HCT116 (cell line): ENCODE measurements around the gene WNT7B. TPM values are rescaled to one million over a fixed set of nuclear protein-coding genes. Genes with fewer than 3 reads are reported as not detected.

Experiments
- ATAC-seq: fragments of 200-7000 bp; cut with Tn5 transposase; 2 replicates; pipeline ENCODE4 v1.9.1; 2020; ENCODE audit warnings: mild to moderate bottlenecking, moderate library complexity
- BruUV-seq: library from RNA; stranded (reverse); fragments of 400-500 nt; replicated peaks from 2 replicates; lab custom pipeline; 2021; lab: Mats Ljungman, UMichigan
- CTCF ChIA-PET: fragments of 300-600 bp; sonication (Branson Sonifier 250); formaldehyde crosslinking; loops from one replicate; lab custom pipeline; 2021; ENCODE audit warnings: antibody characterized with exemption; lab: Charles Lee
- POLR2A ChIA-PET: fragments of 300-600, 350-600 bp; sonication (Branson Sonifier 250); formaldehyde crosslinking; loops from one replicate; lab custom pipeline; 2021; ENCODE audit warnings: antibody characterized with exemption; lab: Charles Lee
- RAD21 ChIA-PET, 2 experiments: fragments of 300-600 bp; sonication (Branson Sonifier 250); formaldehyde crosslinking; loops; one replicate each; lab custom pipeline; 2023; ENCODE audit warnings: low total read pairs in 2 of 2; ENCODE audit not compliant: uncharacterized antibody in 2 of 2, unreplicated experiment in 2 of 2, low non-redundant PET in 1 of 2; lab: Charles Lee
- DNase-seq: peaks from one replicate; pipeline ENCODE4 v3.0.0-alpha.2; 2010; ENCODE audit warnings: low read depth, low spot score
- H2AFZ ChIP-seq: fragments of 200-600 bp; shearing (Covaris generic), sonication (generic); 2 replicates; pipeline ENCODE4 v1.6.1; 2017; ENCODE audit warnings: low read depth, mixed run types, mixed read lengths, antibody characterized with exemption, low read length; ENCODE audit not compliant: poor library complexity, severe bottlenecking
- H3K27ac ChIP-seq: 2 replicates; pipeline ENCODE4 v1.5.1; 2012; ENCODE audit warnings: low read depth, low read length
- H3K27me3 ChIP-seq: fragments of 200-600 bp; sonication (generic); 2 replicates; pipeline ENCODE4 v1.6.1; 2016; ENCODE audit warnings: mixed run types, low read length, mixed read lengths; ENCODE audit not compliant: insufficient read depth
- H3K36me3 ChIP-seq, 2 experiments: fragments of 200-500 bp in 1 of 2; fragments of 200-600 bp in 1 of 2; sonication (Bioruptor generic) in 1 of 2; sonication (generic) in 1 of 2; 2 replicates each; pipeline versions ENCODE4 v1.5.1 to v1.6.1; 2014 to 2016; ENCODE audit warnings: low read length in 2 of 2, inconsistent platforms in 1 of 2, mixed read lengths in 1 of 2, mixed run types in 1 of 2; ENCODE audit not compliant: insufficient read depth in 2 of 2, control insufficient read depth in 1 of 2
- H3K4me1 ChIP-seq, 2 experiments: fragments of 200-600 bp in 1 of 2; sonication (generic) in 1 of 2; 2 replicates each; pipeline versions ENCODE4 v1.5.1 to v1.6.1; 2012 to 2017; ENCODE audit warnings: low read length in 2 of 2, inconsistent platforms in 1 of 2, mild to moderate bottlenecking in 1 of 2, mixed read lengths in 1 of 2, mixed run types in 1 of 2, moderate library complexity in 1 of 2; ENCODE audit not compliant: insufficient read depth in 2 of 2, control insufficient read depth in 1 of 2
- H3K4me2 ChIP-seq: fragments of 200-600 bp; sonication (generic); 2 replicates; pipeline ENCODE4 v1.6.1; 2017; ENCODE audit warnings: mixed run types, low read length, mixed read lengths
- H3K4me3 ChIP-seq, 2 experiments: fragments of 200-600 bp in 1 of 2; sonication (generic) in 1 of 2; replicated peaks in 1 of 2; 2 replicates each; pipeline ENCODE4 v1.5.1; 2011 to 2016; ENCODE audit warnings: low read length in 2 of 2, control low read depth in 1 of 2, low read depth in 1 of 2, mild to moderate bottlenecking in 1 of 2, mixed read lengths in 1 of 2, mixed run types in 1 of 2
- H3K79me2 ChIP-seq: fragments of 200-600 bp; sonication (generic); 2 replicates; pipeline ENCODE4 v1.6.1; 2017; ENCODE audit warnings: mild to moderate bottlenecking, mixed run types, low read length, moderate library complexity, mixed read lengths; ENCODE audit not compliant: insufficient read depth
- H3K9ac ChIP-seq: fragments of 200-600 bp; sonication (generic); 2 replicates; pipeline ENCODE4 v1.6.1; 2016; ENCODE audit warnings: low read length, mixed read lengths
- H3K9me2 ChIP-seq: fragments of 200-600 bp; sonication (generic), shearing (Covaris generic); 2 replicates; pipeline ENCODE4 v1.6.1; 2017; ENCODE audit warnings: mixed run types, mild to moderate bottlenecking, moderate library complexity; ENCODE audit not compliant: insufficient read depth
- H3K9me3 ChIP-seq, 2 experiments: fragments of 200-500 bp in 1 of 2; fragments of 200-600 bp in 1 of 2; sonication (Bioruptor generic) in 1 of 2; sonication (generic) in 1 of 2; 2 replicates each; pipeline ENCODE4 v1.6.1; 2014 to 2017; ENCODE audit warnings: low read length in 2 of 2, mixed read lengths in 2 of 2, inconsistent platforms in 1 of 2, low read depth in 1 of 2, mild to moderate bottlenecking in 1 of 2, mixed run types in 1 of 2, moderate library complexity in 1 of 2; ENCODE audit not compliant: control insufficient read depth in 1 of 2, insufficient read depth in 1 of 2
- H4K20me1 ChIP-seq: fragments of 200-600 bp; sonication (generic), shearing (Covaris generic); 2 replicates; pipeline ENCODE4 v1.6.1; 2017; ENCODE audit warnings: mixed run types, mild to moderate bottlenecking, moderate library complexity; ENCODE audit not compliant: insufficient read depth
- CBX3 ChIP-seq: IDR thresholded peaks from 2 replicates; pipeline ENCODE4 v1.6.1; 2012; ENCODE audit warnings: low read depth
- CTCF ChIP-seq, 3 experiments: fragments of 200-600 bp in 1 of 3; sonication (generic) in 1 of 3; IDR thresholded peaks in 2 of 3; conservative IDR thresholded peaks in 1 of 3; 2 replicates each; pipeline ENCODE4 v1.5.1; 2012 to 2017; ENCODE audit warnings: low read depth in 2 of 3, low read length in 2 of 3, antibody characterized with exemption in 1 of 3, borderline replicate concordance in 1 of 3, control low read depth in 1 of 3, mild to moderate bottlenecking in 1 of 3, mixed read lengths in 1 of 3, mixed run types in 1 of 3, moderate library complexity in 1 of 3; ENCODE audit not compliant: insufficient read depth in 1 of 3
- EGR1 ChIP-seq: IDR thresholded peaks from 2 replicates; pipeline ENCODE4 v1.6.1; 2012; ENCODE audit warnings: low read depth
- EZH2 ChIP-seq: fragments of 200-600 bp; sonication (generic); IDR thresholded peaks from 2 replicates; pipeline ENCODE4 v1.6.1; 2017; ENCODE audit warnings: antibody characterized with exemption, mixed run types
- JUND ChIP-seq: IDR thresholded peaks from 2 replicates; pipeline ENCODE4 v1.6.1; 2012
- MAX ChIP-seq: IDR thresholded peaks from 2 replicates; pipeline ENCODE4 v1.6.1; 2012
- POLR2A ChIP-seq: IDR thresholded peaks from 2 replicates; pipeline ENCODE4 v1.7.0; 2011; ENCODE audit warnings: borderline replicate concordance; ENCODE audit not compliant: insufficient read depth, insufficient read length; ENCODE audit errors: extremely low read depth
- RAD21 ChIP-seq: IDR thresholded peaks from 2 replicates; pipeline ENCODE4 v1.6.1; 2012; ENCODE audit warnings: low read depth, mild to moderate bottlenecking
- SP1 ChIP-seq: IDR thresholded peaks from 2 replicates; pipeline ENCODE4 v1.6.1; 2012; ENCODE audit warnings: low read depth
- SRF ChIP-seq: IDR thresholded peaks from 2 replicates; pipeline ENCODE4 v1.6.1; 2012; ENCODE audit warnings: low read depth
- ZFX ChIP-seq: fragments of 450-650 bp; IDR thresholded peaks from 2 replicates; pipeline ENCODE4 v1.6.1; 2017
- intact Hi-C: fragments of 100-400 bp; cut with micrococcal nuclease; formaldehyde crosslinking; loops from 2 replicates; pipeline ENCODE4 v1.10.0; 2022
- total RNA-seq: library from RNA; stranded (reverse); gene quantifications from one replicate; pipeline ENCODE4 v1.2.1, GENCODE V29; 2021; ENCODE audit not compliant: unreplicated experiment

The WNT7B gene
- total RNA-seq, 1 experiment from 2014 or later = 10.5 TPM

GRCh38 chr22:45891996-45892621, 84.9 kb downstream of the WNT7B start:
- H3K79me2 ChIP-seq = no peaks in the 10 kb centered on the region
- no peak overlapping the region for H3K27ac ChIP-seq
- H3K36me3 ChIP-seq = no peaks in the 10 kb centered on the region
- DNase-seq = no peak
- no peaks in the 10 kb centered on the region for H3K9me3 ChIP-seq
- RAD21 ChIA-PET = interaction anchor here in 1 of 2 experiments (0.6 kb wide), 1 partner anchor 321 kb away, joined by 4 read pairs; no protein-coding TSS in a partner anchor
- no peak overlapping the region for H3K4me3 ChIP-seq
- H3K27me3 ChIP-seq = no peaks in the 10 kb centered on the region
- H3K4me1 ChIP-seq = peaks cover 8 to 17% of the 10 kb centered on the region in 2 experiments; a peak in 3 of 4 replicates
- CTCF ChIA-PET = no interaction called here
- H2AFZ ChIP-seq = no peak overlapping the region
- no peak for ATAC-seq
- no peaks in the 10 kb centered on the region for H3K9me2 ChIP-seq
- no peak overlapping the region for H3K9ac ChIP-seq
- intact Hi-C loops = no loop called here
- no TSS peak for BruUV-seq
- no peak overlapping the region for H3K4me2 ChIP-seq
- no peaks in the 10 kb centered on the region for H4K20me1 ChIP-seq
- TF ChIP-seq CTCF (IDR thresholded peaks at IDR 0.05 in 2 of 3, conservative IDR thresholded peaks at IDR 0.05 in 1 of 3; ENCODE audit: borderline replicate concordance in 1 of 3, insufficient read depth in 1 of 3, low read depth in 2 of 3, low read length in 2 of 3) (no peak), RAD21 (no peak), SRF (no peak), ZFX (no peak), CBX3 (no peak), JUND (no peak), MAX (no peak), EGR1 (no peak), POLR2A (no peak), SP1 (no peak), EZH2 (no peak)
- POLR2A ChIA-PET = no interaction called here
